Esophagus squamous epithelium (tissue), 5 donors: ENCODE results near the gene CXXC5. TPM values are rescaled to one million over a fixed set of nuclear protein-coding genes. Genes with fewer than 3 reads are reported as not detected.

Source experiments
- DNase-seq: peaks from one replicate; lab custom pipeline; 2025; lab: John Stamatoyannopoulos, UW
- H3K27ac ChIP-seq, 4 donors: fragments of 200-600 bp; sonication (generic); one replicate each; pipeline ENCODE4 v1.5.1; 2016 to 2019; ENCODE audit warnings: mild to moderate bottlenecking in 1 of 4
- H3K27me3 ChIP-seq, 4 donors: fragments of 200-600 bp; sonication (generic); 1 replicate in 3 of 4; 2 replicates in 1 of 4; pipeline versions ENCODE4 v1.5.1 to v1.6.0; 2017 to 2021; ENCODE audit warnings: antibody characterized with exemption in 1 of 4
- H3K36me3 ChIP-seq, 3 donors: fragments of 200-600 bp; sonication (generic); one replicate each; pipeline ENCODE4 v1.5.1; 2016 to 2019
- H3K4me1 ChIP-seq, 3 donors: fragments of 200-600 bp; sonication (generic); one replicate each; pipeline ENCODE4 v1.5.1; 2017 to 2019
- H3K4me3 ChIP-seq, 4 donors: fragments of 200-600 bp; sonication (generic); 1 replicate in 3 of 4; 2 replicates in 1 of 4; pipeline ENCODE4 v1.5.1; 2016 to 2019; ENCODE audit warnings: mild to moderate bottlenecking in 2 of 4, moderate library complexity in 1 of 4
- H3K9me3 ChIP-seq, 3 donors: fragments of 200-600 bp; sonication (generic); one replicate each; pipeline ENCODE4 v1.5.1; 2016 to 2019
- POLR2A ChIP-seq, 4 donors: fragments of 450-650 bp; IDR thresholded peaks; one replicate each; pipeline ENCODE4 v1.6.1; 2017; ENCODE audit warnings: antibody characterized with exemption in 4 of 4, mild to moderate bottlenecking in 4 of 4, moderate library complexity in 3 of 4
- WGBS, 2 donors: methylation state at CpG; one replicate each; pipeline ENCODE4 v1.1.5; 2018; 5-methylcytosine and 5-hydroxymethylcytosine counted together
- intact Hi-C: fragments of 100-400 bp; cut with DNase I; formaldehyde crosslinking; loops from one replicate; pipeline ENCODE4 v1.15.0; 2022
- small RNA-seq, 4 donors: library from RNA; depleted of rRNA; stranded (forward); fragments of <200 nt; gene quantifications; one replicate each; pipeline ENCODE3, GENCODE V24; 2016
- total RNA-seq, 4 donors: library from RNA; depleted of rRNA; stranded (reverse); fragments of >200 nt; gene quantifications; one replicate each; pipeline ENCODE4 v1.1.0, GENCODE V29; 2016
- TF ChIP-seq, protein P1 (sequence below), 6 experiments: fragments of 450-650 bp in 4 of 6; fragments of 200-600 bp in 2 of 6; sonication (generic) in 2 of 6; IDR thresholded peaks; one replicate each; pipeline ENCODE4 v1.5.1; 2016 to 2019; ENCODE audit warnings: antibody characterized with exemption in 6 of 6, mild to moderate bottlenecking in 4 of 6, moderate library complexity in 4 of 6
- donor health status: DM: yes; HTN: yes; CAD: no.

Gene CXXC5
- total RNA-seq, 4 donors from 2014 or later = 13.9 to 40.4 (median 22.9) TPM

DNA sequence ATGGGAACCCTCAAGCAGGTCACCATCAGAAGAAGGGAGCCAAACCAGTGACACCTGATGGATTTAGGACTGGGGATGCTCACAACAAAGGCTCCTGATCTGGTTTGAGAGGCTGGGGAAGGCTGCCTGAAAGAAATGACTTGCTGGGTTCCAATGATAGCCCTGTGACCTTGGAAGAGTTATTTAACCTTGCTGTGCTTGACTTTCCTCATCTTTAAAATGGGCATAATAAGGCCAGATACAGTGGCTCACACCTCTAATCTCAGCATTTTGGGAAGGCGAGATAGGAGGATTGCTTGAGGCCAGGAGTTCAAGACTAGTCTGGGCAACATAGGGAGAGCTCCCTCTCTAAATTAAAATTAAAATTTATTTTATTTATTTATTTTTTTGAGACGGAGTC lies 83.9 kb downstream of the CXXC5 start:
- no peak for DNase-seq
- Histone ChIP-seq H3K27ac (no peak overlapping the region), H3K36me3 (no peaks in the 10 kb centered on the region), H3K4me1 (no peaks in the 10 kb centered on the region), H3K9me3 (no peaks in the 10 kb centered on the region), H3K4me3 (no peak overlapping the region), H3K27me3 (no peaks in the 10 kb centered on the region)
- intact Hi-C loops = no loop called here
- 91 to 97% methylated on average over 2 of the region's 2 CpGs for WGBS, 2 donors
- no peak for TF ChIP-seq POLR2A (IDR thresholded peaks at IDR 0.05)
- TF ChIP-seq, protein P1, sequence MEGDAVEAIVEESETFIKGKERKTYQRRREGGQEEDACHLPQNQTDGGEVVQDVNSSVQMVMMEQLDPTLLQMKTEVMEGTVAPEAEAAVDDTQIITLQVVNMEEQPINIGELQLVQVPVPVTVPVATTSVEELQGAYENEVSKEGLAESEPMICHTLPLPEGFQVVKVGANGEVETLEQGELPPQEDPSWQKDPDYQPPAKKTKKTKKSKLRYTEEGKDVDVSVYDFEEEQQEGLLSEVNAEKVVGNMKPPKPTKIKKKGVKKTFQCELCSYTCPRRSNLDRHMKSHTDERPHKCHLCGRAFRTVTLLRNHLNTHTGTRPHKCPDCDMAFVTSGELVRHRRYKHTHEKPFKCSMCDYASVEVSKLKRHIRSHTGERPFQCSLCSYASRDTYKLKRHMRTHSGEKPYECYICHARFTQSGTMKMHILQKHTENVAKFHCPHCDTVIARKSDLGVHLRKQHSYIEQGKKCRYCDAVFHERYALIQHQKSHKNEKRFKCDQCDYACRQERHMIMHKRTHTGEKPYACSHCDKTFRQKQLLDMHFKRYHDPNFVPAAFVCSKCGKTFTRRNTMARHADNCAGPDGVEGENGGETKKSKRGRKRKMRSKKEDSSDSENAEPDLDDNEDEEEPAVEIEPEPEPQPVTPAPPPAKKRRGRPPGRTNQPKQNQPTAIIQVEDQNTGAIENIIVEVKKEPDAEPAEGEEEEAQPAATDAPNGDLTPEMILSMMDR (IDR thresholded peaks at IDR 0.05) = no peak

DNA sequence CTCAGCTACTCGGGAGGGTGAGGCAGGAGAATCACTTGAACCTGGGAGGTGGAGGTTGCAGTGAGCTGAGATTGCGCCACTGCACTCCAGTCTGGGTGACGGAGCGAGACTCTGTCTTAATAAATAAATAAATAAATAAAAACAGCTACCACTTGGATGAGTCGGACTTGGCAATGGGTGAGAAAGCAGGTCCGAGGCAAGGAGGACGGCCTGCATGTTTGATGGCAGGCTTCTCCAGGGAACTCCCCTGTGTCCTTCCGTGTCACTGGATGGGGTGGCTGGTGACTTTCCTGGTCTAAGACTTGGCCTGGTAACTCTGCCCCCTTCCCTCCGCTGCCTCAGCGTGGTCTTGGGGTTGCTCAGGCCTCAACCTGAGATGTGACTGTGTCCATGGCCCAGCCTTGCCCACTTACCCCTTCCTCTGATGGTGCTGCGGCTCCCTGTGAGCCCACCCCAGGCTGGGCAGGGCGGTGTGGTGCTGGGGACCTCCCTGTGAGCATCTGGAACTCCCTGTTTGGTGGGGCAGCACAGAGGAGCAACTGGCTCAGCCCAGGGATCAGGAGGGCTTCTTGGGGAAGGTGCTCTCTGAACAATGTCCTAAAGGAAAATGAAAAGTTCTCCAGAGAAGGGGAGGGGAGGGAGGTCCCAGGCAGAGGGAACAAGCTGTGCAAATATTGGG lies 85.0 kb downstream of the CXXC5 start:
- TF ChIP-seq, protein P1 (IDR thresholded peaks at IDR 0.05) = no peak
- TF ChIP-seq POLR2A (IDR thresholded peaks at IDR 0.05) = no peak
- intact Hi-C loops = no loop called here
- no peak overlapping the region for H3K27ac ChIP-seq
- DNase-seq = no peak
- H3K4me1 ChIP-seq = no peaks in the 10 kb centered on the region
- H3K27me3 ChIP-seq = no peaks in the 10 kb centered on the region
- H3K4me3 ChIP-seq = no peak overlapping the region
- 87 to 92% methylated on average over 8 of the region's 12 CpGs for WGBS, 2 donors
- no peaks in the 10 kb centered on the region for H3K36me3 ChIP-seq
- H3K9me3 ChIP-seq = no peaks in the 10 kb centered on the region

Small RNA genes lying within 50 kb of the gene (small RNA-seq; reads per million reads assigned to genes)
- 0 reads per million in 4 donors for gene RNU6-236P

Other genes starting within 250 kb of the CXXC5 start
- 1 to 10 TPM; 1.5 to 5.9 (median 5.5) TPM for gene SPATA24, start 244.3 kb upstream of the CXXC5 start, total RNA-seq
- 1 to 10 TPM in 3 of 4 donors, under 1 TPM in 1; 0.53 to 6.9 (median 3.9) TPM for gene DNAJC18, start 208.8 kb upstream of the CXXC5 start, total RNA-seq
- gene ECSCR, start 185.6 kb upstream of the CXXC5 start, total RNA-seq = 10 to 100 TPM in 2 of 4 donors, 1 to 10 TPM in 2; 1.7 to 19.5 (median 6.9) TPM
- not detected for gene SMIM33, start 177.3 kb upstream of the CXXC5 start, total RNA-seq
- 10 to 100 TPM; 33.0 to 49.6 (median 38.6) TPM for gene STING1, start 165.6 kb upstream of the CXXC5 start, total RNA-seq
- 10 to 100 TPM; 63.7 to 85.4 (median 81.1) TPM for gene UBE2D2, start 87.0 kb upstream of the CXXC5 start, total RNA-seq
- not detected for gene PSD2, start 147.5 kb downstream of the CXXC5 start, total RNA-seq